Fibroblast of the conjunctiva (primary cell): ENCODE results near the gene G3BP1.
"Not testable (repeated sequence)": the region's sequence is repeated elsewhere in the genome, so short reads cannot be mapped to it uniquely, and the experiment has no call there.

Experiments
- DNase-seq: peaks from one replicate; pipeline ENCODE4 v3.0.0-alpha.2; 2010; ENCODE audit warnings: low read depth

The G3BP1 gene

DNA sequence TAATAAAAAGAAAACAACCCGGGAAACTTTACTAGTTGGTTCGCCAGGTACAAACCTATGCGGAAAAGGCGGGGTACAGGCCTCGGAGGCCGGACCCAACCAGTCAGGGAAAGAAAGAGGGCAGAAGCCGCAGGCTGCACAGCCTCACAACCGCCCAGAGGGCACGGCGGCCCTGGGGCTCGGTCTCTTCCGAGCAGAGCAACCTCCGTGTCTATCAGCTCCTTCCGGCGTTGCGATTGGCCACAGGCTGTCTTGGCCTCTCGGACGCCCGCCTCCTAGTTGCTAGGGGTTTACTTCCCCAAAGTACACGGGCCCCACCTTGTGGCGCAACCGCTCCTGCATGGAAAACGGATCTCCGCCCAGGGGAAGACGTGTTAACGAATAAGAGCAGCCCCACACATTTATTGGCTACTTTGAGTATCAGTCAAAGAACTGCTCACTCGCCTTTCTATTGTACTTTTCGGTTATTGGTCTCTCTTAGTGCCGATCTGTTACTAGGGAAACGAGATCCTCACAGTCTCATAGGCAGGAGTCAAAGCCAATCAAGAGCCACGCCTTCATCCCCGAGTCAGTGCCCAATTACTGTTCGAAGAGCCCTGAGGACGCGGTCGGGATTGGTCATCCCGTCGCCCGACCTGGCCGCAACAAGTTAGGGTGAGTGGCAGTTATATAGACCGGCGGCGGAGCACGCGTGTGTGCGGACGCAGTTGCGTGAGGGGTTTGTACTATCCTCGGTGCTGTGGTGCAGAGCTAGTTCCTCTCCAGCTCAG is at the start of gene G3BP1:
G3BP1 (plus strand) TSS at position 696 of the 770 bp plus-strand sequence. CDS start 14,667 bp downstream, outside the sequence.
- DNase-seq = peak; percentile 100

- no peak for DNase-seq
These were observed 49.2 kb upstream of the G3BP1 start for GRCh38 chr5:151722546-151722945.

GRCh38 chr5:151724360-151724759 is 47.4 kb upstream of the G3BP1 start:
- no peak for DNase-seq

DNA sequence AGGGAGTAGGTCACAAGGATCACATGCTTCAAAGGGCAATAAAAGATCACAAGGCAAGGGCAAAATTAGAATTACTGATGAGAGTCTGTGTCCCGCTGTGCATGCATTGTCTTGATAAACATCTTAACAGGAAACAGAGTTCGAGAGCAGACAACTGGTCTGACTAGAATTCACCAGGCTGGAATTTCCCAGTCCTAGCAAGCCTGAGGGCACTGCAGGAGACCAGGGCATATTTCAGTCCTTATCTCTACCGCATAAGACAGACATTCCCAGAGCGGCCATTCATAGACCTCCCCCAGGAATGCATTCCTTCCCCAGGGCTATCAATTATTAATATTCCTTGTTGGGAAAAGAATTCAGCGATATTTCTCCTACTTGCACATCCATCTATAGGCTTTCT is 42.2 kb upstream of the G3BP1 start:
- not testable (repeated sequence) for DNase-seq

DNA sequence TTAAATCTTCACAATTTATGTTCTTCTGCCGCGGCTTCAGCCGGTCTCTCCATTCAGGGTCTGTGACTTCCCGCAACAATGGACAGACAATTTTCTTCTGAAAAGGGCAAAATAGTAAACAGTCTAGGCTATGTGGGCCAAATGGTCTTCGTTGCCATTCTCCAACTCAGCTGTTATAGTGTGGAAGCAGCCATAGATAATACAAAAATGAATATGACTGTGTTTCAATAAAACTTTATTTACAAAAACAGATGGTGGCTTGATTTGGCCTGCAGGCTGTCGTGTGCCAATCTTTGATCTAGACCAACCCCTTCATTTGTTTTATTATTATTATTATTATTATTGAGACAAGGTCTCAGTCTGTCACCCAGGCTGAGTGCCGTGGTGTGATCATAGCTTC is 41.4 kb upstream of the G3BP1 start:
- no peak for DNase-seq

DNA sequence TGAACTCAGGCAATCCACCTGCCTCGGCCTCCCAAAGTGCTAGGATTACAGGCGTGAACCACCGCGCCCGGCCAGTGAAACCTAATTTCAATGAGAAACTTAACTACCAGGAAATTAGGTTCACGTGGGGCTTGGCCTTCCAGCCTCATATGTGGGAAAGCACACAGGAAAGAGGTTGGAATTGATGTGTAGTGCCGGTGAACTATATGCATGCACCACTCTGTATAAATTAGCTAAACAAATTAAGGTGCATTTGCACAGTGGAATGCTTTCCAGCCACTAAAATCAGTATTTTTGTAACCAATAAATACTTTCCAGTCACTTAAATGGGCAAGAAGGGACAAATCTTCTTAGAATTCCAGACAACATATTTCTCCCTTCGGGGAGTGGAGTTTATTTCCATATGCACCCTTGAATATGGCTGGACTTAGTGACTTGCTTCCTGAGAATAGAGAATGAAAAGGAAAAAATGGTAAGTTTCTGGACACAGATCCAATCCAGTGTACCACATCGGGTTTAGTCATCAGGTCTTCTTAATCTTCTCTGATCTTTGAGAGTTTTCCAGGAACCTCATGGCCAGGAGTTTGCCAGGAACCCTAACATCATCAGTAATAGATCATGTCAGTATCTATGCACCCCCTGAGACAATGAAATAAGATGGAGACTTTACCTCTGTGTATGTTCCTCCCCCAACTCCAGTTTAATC is 38.2 kb upstream of the G3BP1 start:
- no peak for DNase-seq

DNA sequence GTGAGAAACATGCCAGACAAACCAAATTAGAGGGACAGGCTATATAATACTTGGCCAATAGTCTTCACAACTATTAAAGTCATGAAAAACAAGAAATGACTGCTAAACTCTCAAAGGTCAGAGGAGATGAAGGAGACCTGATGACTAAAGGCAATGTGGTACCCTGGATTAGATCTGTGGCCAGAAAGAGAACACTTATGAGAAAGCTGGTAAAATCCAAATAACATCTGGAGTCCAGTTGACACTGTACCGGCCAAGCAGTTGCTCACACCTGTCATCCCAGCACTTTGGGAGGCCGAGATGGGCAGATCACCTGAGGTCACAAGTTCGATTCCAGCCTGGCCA is 37.7 kb upstream of the G3BP1 start:
- DNase-seq = no peak

DNA sequence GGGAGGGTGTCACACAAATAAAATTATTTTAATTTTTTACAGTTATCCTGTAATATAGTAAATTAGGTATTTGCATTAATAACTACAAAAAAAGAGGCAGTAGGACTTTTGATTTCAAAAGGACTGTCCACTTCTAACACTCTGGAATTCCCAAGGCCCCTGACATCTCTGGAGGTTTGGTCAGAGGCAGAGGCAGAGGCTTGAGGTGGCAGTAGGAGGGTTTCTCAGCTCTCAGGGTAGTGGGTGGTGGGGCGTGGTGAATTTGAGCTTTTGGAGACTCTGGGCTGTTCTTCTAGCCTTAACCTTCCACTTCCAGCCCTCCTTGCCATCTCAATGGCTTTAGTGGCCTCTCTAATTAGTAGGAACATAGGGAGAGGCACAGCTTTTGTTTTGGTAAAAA is 36.1 kb upstream of the G3BP1 start:
- no peak for DNase-seq

- no peak for DNase-seq
These were observed 34.3 kb upstream of the G3BP1 start for GRCh38 chr5:151737431-151737830.

GRCh38 chr5:151738125-151738848 is 33.5 kb upstream of the G3BP1 start:
- DNase-seq = no peak

DNA sequence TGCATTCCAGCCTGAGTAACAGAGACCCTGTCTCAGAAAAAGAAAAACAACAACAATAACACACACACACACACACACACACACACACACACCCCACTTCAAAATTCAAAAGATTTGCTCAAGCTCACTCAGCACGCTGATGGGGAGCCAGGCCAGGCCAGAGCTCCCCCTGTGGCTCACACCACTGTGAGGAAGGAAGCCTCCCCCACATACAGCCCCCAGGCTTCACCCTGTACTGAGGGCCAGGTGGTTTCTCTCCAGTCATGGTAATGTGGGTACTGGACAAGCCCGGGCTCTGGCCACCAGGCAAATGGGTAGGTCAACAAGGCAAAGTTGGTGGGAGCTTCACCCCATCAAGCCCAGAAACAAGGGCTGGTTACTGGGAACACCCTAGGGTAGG is 32.4 kb upstream of the G3BP1 start:
- DNase-seq = no peak

DNA sequence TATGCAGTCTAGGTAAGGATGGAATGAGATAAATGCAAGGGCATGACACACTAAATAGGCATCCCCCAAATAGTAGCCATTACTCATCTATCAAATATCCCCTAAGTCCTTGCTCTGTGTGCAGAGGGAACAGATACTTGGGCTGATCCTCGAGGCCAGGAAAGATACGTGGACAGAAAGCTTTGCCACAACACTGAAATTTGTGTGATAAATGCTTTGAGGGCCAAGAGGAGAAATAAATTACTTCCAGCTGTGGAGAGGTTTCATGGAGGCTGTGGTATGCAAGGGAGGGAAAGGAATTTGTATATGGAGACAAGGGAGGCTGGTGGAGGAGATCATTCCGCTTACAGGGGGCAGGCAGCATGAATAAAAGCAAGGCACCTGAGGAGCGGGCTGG is 31.8 kb upstream of the G3BP1 start:
- peak; percentile 84 for DNase-seq

GRCh38 chr5:151740336-151740942 is 31.3 kb upstream of the G3BP1 start:
- DNase-seq = peak; percentile 91

- DNase-seq = no peak
These were observed 30.8 kb upstream of the G3BP1 start for GRCh38 chr5:151740958-151741373.

DNA sequence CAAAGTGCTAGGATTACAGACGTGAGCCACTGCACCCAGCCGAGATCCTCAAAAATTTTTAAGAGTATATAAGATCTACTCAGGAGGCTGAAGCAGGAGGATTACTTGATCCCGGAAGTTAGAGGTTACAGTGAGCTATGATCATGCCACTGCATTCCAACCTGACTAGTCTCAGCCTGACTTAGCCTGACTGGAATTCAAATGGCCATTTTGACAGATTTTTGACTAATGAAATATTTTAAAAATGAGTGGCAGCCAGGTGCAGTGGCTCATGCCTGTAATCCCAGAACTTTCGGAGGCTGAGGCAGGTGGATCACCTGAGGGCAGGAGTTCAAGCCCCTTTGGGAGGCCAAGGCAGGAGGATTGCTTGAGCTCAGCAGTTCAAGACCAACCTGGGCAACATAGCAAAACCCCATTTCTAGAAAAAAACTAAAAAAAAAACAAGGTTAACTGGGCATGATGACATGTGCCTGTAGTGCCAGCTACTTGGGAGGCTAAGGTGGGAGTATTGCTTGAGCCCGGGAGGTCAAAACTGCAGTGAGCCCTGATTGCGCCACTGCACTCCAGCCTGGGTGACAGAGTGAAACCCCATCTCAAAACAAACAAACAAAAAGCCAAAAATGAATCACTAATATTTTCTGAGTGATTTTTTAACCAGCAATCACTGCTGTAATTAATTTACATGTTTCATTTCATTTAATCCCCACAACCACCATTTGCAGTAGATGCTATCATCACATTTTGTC is 29.9 kb upstream of the G3BP1 start:
- DNase-seq = no peak

DNA sequence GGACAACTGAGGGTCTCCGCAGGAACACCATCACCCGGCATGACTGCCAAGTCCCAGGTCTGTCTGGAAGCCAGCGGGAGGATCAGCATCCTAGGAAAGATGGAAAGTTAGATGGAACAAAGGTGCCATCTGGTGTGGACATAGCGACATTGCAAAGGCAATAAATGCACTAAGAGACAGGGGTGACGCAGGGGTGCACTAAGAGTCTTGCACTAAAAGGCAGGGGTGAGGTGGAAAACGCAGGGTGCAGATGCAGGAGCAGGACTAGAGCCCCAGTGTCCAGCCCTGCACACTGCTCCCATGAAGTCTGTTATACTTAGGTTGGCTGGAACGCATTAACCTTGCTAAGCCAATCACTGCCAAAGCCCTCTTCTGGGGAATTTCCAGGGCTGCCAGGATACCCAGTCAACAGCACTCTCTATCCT is 28.9 kb upstream of the G3BP1 start:
- DNase-seq = peak; percentile 56

DNA sequence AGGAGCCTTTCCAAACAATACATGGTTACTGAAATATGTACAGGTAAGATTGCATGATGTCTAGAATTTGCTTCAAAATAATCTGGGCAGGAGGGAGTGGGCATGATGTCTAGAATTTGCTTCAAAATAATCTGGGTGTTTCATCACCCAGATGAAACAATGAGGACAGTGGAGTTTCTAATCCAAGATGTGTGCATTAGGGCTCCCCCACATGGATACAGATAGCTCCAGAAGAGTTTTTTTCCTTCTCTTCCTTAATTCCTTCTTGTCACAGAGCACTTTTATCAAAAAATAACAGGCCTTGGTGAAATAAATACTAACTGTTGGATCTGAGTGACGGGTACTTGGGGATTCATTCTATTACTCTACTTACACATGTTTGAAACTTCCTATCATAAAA is 28.2 kb upstream of the G3BP1 start:
- no peak for DNase-seq

- peak; percentile 40 for DNase-seq
These were observed 26.6 kb upstream of the G3BP1 start for GRCh38 chr5:151745071-151745705.

GRCh38 chr5:151750121-151750520 is 21.6 kb upstream of the G3BP1 start:
- no peak for DNase-seq

GRCh38 chr5:151751091-151751490 is 20.7 kb upstream of the G3BP1 start:
- no peak for DNase-seq

GRCh38 chr5:151751593-151751992 is 20.2 kb upstream of the G3BP1 start:
- no peak for DNase-seq
